Activated CD8-positive, alpha-beta memory T cell treated with anti-CD3 and anti-CD28 coated beads for 36 hours (primary cell): ENCODE results near the gene WLS. TPM values are rescaled to one million over a fixed set of nuclear protein-coding genes. Genes with fewer than 3 reads are reported as not detected.

Experiments
- CTCF ChIA-PET: fragments of 350-600 bp; sonication (Branson Sonifier 250); formaldehyde crosslinking; loops from one replicate; lab custom pipeline; 2021; ENCODE audit warnings: antibody characterized with exemption; lab: Charles Lee
- POLR2A ChIA-PET: fragments of 350-600 bp; sonication (Branson Sonifier 250); formaldehyde crosslinking; loops from one replicate; lab custom pipeline; 2021; ENCODE audit warnings: antibody characterized with exemption; lab: Charles Lee
- total RNA-seq, 2 experiments: library from RNA; stranded (reverse); gene quantifications; one replicate each; pipeline ENCODE4 v1.2.3, GENCODE V29; 2021

WLS gene
- total RNA-seq, 2 experiments from 2014 or later: not detected

DNA sequence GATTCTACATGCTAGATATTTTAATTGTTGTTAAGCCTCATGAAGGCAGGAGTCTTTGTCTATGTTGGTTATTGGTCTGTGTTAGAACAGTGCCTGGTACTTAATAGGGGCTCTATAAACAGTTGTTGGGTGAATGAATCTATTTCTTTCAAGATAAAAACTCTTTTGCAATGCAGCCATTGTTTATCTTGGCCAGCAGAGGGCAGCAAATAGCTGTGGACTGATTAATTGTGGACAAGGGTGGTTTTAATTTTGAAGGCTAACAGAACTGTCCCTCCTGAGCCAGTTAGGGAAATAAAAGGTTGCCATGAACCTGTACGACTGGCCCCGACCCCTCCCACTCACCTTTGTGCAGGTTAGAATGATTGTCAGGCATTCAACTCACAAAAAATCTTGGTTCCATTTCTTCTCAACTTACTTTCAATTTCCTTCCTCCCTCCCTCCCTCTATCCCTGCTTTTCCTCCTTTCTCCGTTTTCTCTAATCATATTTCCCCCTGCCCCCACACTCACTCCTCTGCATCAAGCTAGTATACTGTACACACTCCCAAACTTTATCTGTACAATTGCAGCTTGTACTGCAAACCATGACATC lies 115.6 kb downstream of the WLS start:
- CTCF ChIA-PET: interaction anchor here (0.7 to 1.4 kb wide), 6 partner anchors 8 to 1620 kb away, joined by 3 to 5 read pairs (median 3); no protein-coding TSS in a partner anchor
- POLR2A ChIA-PET: no interaction called here

DNA sequence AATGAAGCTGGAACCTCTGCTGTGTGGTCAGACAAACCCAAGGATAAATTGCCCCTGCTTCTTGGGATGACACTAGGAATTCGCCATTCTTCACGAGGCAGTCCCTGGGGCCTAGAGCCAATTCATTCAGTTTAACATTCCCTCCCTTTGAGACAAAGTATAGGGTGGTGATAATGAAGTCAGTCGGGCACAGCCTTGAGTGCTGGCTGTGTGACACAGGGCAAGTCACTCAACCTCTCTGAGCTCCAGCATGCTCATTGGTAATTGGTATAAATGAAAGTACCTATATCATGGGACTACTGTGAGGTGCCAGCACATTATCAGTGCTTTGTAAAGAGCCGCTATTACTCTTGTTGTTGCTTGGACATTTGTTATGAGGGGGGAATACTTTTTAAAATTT lies 117.0 kb downstream of the WLS start:
- POLR2A ChIA-PET: no interaction called here
- CTCF ChIA-PET: interaction anchor here (1.2 kb wide), 1 partner anchor 51 kb away, joined by 3 read pairs; no protein-coding TSS in a partner anchor

DNA sequence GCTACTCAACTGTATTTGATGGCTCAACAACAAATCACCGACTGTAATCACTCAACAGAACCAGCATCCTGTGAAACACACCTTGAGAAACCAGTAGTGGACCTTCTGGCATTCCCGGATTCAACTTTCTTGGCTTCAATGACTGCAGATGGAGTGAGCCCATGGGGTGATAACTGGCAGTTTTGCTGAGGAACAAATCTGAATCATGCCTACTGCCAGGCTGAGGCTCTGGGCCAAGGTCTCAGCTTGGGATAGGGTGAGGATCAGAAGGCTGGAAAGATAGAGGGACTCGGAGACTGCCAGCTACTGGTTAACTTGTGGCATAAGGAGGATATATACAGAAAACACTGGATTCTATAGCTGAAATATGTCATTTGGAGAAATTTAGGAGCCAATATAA lies 118.4 kb downstream of the WLS start:
- ChIA-PET CTCF (no interaction called here), POLR2A (no interaction called here)

DNA sequence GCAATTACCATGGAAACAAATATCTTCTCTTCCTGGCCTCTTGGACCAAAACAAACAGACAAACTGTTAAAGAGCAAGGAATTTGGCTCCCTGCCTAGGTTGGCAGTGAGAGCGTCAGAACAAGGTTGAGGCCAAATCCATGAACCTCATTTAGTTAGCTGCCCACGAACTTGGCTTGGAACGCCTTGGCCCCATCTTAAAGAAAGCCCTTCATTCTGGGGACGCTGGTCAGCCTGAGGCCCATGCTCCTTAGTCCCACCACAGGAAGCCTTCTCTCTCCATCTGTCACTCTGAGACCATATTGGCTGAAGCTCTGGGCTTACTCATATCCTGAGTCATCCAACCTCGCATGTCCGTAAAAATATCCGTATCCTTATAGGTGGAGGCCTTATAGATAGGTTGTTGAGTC lies 119.5 kb downstream of the WLS start:
- ChIA-PET POLR2A (no interaction called here), CTCF (interaction anchor here (0.5 kb wide), 1 partner anchor 358 kb away, joined by 3 read pairs; no protein-coding TSS in a partner anchor)

DNA sequence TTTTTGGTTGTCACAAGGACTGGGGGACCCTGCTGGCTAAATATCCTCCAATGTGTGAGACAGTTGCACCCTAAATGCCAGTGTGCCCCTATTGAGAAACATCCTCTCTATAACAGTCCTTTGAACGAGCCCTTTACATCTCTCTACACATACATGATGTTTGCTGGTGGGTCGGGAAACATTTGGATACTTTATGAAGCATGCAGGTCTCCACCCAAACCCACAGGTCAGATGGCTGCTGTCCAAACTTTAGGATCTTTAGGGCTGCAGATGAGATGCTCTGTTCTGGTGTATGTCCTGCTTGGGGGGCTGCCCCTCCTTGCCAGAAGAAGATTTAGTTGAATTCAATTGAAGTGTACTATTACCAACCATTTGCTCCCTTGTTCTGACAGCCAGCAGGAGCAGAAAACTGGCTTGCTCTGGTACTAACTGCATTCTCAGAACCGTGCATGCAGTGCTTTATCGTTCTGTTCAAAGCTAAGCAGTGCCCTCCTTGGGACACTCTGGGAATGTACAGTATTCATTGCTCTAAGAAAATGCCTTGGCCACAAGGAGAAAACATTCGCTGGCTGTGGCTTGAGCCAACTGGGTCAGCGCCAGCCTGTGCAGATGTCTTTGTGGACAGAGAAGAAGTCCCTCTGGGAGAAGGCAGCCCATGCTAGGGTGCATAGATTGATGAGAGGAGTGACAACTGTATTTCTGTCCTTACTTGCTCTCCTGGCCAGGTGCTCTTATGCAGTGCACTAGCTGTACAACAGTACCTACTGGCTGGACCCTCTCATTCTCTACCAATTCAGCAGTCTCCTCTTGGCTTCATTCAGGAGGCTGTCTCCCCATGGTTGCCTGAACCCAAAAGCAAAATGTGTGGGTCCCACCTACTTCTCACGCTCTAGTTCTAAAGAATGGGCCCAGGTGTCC lies 120.5 kb downstream of the WLS start:
- ChIA-PET CTCF (no interaction called here), POLR2A (no interaction called here)

DNA sequence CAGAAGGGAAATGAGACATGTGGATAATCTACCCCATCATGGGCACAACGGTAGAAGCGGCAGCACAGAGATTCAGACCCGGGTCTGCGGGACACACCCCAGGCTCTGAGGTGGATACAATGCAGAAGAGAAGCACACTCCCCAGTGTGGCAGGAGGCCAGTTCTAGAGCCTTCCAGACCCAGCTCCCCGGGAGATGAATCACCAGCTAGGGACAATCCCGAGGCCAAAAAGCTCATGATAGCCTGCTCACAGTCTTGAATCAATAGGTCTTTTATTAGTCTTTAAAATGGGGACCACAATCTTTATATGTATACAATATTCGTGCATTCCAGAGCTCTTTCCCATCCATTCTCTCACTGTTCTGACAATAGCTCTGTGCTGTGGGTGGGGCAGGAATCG lies 124.6 kb downstream of the WLS start:
- ChIA-PET CTCF (interaction anchor here (0.6 to 1.3 kb wide), 3 partner anchors 9 to 335 kb away, joined by 4 to 5 read pairs (median 4); no protein-coding TSS in a partner anchor), POLR2A (no interaction called here)

DNA sequence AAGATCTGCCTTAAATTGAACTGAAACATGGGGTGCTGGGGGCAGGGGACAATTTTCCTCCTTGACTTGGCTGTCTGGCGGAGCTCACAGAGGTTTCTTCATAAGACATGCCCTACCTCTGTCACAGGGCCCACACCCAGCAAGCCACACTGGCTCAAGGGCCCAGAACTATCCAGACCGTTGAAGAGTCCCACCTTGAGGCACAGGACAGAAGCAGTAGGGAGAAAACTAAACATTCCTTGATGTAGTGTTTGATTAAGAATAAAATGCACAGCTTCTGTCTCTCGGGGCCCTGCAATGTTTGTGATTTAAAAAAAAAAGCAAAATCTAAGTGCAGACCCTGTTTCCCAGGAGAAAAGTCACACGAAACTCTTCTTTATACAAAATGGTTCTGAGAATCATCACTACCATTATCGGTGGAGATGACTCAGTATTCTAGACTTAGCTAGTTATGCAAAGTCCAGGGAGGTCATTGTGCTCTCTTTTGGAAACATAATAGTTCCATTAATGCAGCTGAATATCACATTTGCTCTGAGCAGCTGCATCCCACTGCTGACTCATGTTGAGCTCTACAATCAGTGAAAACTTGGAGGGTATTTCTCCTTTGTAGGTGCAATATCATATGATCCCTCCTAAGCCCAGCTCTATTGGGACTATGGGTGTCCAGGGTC lies 128.3 kb downstream of the WLS start:
- CTCF ChIA-PET: no interaction called here
- POLR2A ChIA-PET: no interaction called here

DNA sequence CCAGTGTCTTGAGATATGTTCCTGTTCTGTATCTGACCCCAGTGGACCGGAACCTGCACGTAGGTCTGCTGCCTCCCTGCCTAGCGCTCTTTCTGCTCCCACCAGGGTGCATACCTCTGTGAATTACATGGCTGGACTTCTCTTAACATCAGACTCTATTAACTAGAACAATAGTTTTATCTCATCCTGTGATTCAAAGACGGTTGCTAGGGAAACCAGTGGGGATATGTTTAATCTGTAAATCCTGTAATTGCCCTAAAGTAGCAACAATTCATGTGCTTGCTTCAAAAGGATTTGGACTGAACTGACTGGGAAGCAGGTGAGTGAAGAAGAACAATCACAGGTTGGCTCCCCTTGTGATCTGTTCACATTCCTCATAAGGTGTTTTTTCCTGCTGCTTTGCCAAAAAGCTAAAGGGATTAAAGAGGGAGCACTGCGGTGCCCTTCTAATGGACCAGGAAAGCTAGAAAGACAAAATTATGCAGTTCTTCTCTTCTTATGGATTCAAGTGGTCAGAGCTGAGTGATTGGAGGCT lies 129.2 kb downstream of the WLS start:
- ChIA-PET CTCF (no interaction called here), POLR2A (no interaction called here)

DNA sequence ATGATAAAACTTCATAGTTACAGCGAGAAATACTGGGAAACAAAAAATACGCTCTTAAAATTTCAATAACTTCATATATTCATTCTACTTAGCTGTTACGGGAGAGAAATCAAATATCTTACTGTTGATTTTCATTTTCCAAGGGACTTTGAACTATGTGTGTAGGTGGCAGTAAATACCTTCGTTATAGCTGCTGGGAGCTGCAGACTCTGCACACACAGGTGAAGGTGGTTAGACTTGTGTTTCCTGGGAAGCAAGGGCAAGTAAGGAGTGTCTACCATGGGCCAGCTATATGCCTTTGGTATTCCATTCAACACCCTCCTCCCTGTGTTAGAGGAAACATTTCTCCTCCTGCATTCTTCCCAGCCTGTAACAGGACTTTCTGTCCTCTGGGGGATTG lies 130.5 kb downstream of the WLS start:
- POLR2A ChIA-PET: no interaction called here

DNA sequence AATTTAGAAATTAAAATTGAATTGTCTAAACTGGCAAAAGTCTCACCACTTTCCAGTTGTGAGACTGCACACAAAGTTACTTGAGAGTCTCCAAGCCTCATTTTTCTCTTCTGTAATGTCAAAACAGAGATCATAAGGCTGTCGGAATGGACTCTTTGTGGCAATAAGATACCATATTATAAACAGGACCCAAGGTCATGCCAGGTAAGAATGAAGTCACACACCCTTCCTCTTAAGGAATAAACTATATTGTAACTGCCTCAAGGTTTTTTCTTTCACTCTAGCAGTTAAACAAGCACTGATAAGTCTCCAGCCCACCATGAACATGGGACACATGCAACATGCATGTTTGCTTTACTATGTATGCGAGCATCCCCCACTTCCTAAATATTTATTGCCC lies 131.8 kb downstream of the WLS start:
- CTCF ChIA-PET: no interaction called here
- POLR2A ChIA-PET: no interaction called here

More for the DNA sequence above, 130.5 kb downstream of the WLS start:
- CTCF ChIA-PET: no interaction called here

DNA sequence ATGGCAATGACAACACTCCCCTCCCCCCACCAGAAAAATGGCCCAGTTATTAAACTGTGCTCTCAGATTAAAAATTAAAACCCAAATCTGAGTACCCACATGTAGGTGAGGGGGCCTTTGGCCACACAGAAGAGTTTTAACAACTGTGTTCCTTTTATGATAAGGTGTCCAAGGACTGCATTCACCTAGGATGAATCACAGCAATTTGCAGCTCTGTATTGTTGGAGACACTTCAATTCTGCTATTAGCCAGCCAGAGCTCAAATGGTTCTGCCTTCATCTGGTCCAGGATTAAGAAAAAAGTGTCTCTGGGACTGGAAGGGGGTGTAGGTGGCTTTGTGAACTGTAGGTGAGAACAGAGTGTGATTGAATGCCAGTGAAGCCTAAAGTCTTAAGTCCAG lies 138.6 kb downstream of the WLS start:
- POLR2A ChIA-PET: no interaction called here
- CTCF ChIA-PET: no interaction called here

DNA sequence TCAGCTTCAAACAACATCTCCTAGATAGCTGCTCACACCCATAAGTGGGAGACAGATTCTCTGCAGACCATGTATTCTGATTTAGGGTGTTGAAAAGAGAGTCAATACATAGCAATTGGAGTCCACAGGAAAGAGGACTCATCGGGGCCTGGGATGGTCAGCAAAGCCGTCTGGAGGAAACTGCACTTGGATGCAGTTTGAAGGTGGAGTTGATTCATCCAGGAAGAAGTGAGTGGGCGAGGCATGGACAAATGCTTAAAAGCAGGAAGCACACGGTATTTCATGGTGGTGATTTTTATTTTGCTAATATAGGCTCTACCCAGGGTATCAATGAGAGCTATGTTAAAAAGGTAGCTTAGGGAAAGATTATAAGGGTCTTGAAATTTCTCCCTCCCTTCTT lies 145.1 kb downstream of the WLS start:
- ChIA-PET POLR2A (no interaction called here), CTCF (no interaction called here)

DNA sequence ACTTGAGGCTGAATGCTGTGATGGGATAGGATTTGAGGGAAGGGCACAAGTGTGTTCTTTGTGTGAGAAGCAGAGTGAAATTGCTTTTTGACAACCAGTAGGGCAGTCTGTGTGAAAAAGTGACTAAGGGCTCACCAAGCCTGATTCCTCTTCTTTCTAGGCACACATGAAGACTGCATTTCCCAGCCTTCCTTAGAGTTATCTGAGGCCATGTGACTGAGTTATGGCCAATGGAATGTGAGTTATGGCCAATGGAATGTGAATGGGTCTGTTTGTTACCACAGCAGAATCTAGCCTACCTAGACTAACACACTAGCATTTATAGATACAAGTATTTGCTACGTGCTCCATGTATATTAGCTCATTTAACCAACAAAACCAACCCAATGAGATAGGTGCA lies 146.6 kb downstream of the WLS start:
- ChIA-PET CTCF (no interaction called here), POLR2A (no interaction called here)

DNA sequence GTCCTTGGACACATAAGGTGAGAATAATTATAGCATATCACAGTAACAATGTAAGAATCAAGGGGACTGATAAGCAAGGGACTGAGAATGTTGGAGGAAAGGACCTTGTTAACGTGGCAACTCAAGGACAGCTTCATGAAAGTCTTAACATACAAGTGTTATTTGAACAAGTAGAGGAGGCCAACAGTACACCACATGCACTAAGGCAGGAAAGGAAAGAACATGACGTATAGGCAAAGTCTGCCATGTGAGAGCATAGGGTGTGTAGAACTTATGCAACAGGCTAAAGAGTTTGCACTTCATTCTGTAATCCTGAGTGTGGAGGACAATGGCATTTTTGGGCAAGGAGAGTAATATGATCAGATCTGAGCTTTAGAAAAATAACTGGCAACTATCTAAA lies 148.6 kb downstream of the WLS start:
- POLR2A ChIA-PET: no interaction called here

DNA sequence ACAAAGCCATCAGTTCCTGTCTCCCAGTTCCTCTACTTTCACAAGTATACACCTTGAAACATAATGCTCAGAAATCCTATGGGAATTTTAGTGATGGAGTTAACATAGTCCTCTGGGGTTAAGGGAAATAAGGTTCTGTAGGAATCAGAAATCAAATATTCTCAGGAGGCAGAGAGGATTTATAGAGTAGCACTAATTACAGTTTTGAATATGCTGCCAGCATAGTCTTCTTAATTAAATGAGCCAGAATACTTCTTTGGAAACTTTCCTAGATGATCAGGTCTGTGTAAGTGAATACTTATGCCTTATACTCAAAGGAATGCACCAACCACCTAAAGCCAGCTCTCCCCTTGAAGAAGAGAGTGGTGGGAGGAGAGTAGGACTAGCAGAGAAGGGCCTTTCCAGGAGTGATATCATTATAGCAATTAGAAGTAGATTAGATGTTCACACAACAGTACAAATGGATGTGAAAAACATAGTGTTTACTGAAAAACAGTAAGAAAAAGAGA lies 150.5 kb downstream of the WLS start:
- POLR2A ChIA-PET: no interaction called here
- CTCF ChIA-PET: no interaction called here

More for the DNA sequence above, 148.6 kb downstream of the WLS start:
- CTCF ChIA-PET: no interaction called here

DNA sequence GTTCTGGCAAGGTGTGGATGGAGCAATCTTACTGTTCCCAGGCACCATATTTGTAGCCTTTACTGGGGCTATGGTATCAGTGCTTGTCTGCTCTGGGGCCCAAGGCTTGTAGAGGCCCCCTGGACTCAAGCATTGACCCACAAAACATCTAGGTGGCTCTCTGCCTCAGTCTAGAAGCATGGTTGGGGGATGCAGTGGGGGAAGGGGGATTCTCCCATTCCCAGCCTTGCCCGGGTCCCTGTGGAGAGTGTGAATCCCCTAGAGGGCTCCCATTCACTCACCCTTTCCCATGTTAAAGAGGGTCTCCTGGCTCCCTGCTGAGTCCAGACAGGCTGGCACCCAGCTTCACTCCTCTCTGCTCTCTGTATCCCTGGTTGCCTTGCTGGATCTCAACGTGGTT lies 153.7 kb downstream of the WLS start:
- CTCF ChIA-PET: no interaction called here
- POLR2A ChIA-PET: no interaction called here
